NB4 (cell line): ENCODE measurements around the gene FBXO11.

Experiments used
- POLR2A ChIP-seq: IDR thresholded peaks from 2 replicates; pipeline ENCODE4 v1.6.1; 2011; ENCODE audit warnings: mild to moderate bottlenecking; ENCODE audit not compliant: insufficient read length; ENCODE audit errors: extremely low read depth
- TF ChIP-seq, protein P1 (sequence below): IDR thresholded peaks from one replicate; pipeline ENCODE4 v1.5.1; 2012; ENCODE audit warnings: low read depth, low read length

DNA sequence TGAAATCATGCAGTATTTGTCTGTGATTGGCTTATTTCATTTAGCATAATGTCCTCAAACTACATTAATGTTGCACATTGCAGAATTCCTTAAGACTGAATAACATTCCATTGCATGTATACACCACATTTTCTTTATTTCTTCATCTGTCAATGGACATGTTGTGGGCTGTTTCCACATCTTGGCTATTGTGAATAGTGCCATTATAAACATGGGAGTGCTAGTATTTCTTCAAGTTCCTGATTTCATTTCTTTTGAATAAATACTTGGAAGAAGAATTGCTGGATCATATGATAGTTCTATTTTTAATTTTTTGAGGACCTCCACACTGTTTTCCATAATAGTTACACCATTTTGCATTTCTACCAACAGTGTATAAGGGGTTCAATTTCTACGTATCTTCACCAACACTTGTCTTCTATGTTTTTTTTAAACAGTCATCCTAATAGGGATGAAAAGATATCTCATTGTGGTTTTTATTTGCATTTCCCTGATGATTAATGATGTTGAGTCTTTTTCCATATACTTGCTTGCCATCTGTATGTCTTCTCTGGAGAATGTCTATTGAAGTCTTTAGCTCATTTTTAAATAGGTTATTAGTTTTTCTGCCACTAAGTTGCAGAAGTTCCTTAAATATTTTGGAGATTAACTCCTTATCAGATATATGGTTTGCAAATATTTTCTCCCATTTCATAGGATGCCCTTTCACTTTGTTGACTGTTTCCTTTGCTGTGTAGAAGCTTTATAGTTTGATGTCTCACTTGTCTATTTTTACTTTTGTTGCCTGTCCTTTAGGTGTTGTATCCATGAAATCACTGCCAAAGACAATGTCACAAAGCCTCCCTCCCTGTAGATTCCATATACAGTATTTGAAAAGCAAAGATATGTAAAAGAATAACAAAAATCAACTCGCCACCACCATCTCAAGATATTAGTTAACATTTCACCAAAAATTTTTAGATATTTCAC, 14.6 kb downstream of the FBXO11 start:
- TF ChIP-seq, protein P1, sequence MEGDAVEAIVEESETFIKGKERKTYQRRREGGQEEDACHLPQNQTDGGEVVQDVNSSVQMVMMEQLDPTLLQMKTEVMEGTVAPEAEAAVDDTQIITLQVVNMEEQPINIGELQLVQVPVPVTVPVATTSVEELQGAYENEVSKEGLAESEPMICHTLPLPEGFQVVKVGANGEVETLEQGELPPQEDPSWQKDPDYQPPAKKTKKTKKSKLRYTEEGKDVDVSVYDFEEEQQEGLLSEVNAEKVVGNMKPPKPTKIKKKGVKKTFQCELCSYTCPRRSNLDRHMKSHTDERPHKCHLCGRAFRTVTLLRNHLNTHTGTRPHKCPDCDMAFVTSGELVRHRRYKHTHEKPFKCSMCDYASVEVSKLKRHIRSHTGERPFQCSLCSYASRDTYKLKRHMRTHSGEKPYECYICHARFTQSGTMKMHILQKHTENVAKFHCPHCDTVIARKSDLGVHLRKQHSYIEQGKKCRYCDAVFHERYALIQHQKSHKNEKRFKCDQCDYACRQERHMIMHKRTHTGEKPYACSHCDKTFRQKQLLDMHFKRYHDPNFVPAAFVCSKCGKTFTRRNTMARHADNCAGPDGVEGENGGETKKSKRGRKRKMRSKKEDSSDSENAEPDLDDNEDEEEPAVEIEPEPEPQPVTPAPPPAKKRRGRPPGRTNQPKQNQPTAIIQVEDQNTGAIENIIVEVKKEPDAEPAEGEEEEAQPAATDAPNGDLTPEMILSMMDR, result no peak
- no peak for TF ChIP-seq POLR2A
